ENCODE data around the gene IL15. TPM values are rescaled to one million over a fixed set of nuclear protein-coding genes. Genes with fewer than 3 reads are reported as not detected.

IL15 gene
- total and polyA plus RNA-seq, 2 experiments from 2014 or later, result not detected

- H3K4me1 ChIP-seq (ENCODE audit: low read depth), result no peaks in the 10 kb centered on the region
- H3K27me3 ChIP-seq, result no peaks in the 10 kb centered on the region
- no peak overlapping the region for H3K4me3 ChIP-seq
- H3K36me3 ChIP-seq, result no peaks in the 10 kb centered on the region
- TF ChIP-seq CTCF (IDR thresholded peaks at IDR 0.05; ENCODE audit: low read depth, low read length), result no peak
- H3K27ac ChIP-seq, result no peak overlapping the region
- no peak for DNase-seq (ENCODE audit: low read depth in 1 of 2, low spot score in 1 of 2)
- no peaks in the 10 kb centered on the region for H3K9me3 ChIP-seq (ENCODE audit: low read depth)
These were observed 10.6 kb downstream of the IL15 start for GRCh38 chr4:141646969-141647368.

- H3K9me3 ChIP-seq (ENCODE audit: low read depth), result no peaks in the 10 kb centered on the region
- no peaks in the 10 kb centered on the region for H3K4me1 ChIP-seq (ENCODE audit: low read depth)
- no peaks in the 10 kb centered on the region for H3K36me3 ChIP-seq
- no peak overlapping the region for H3K4me3 ChIP-seq
- H3K27me3 ChIP-seq, result no peaks in the 10 kb centered on the region
- no peak for TF ChIP-seq CTCF (IDR thresholded peaks at IDR 0.05; ENCODE audit: low read depth, low read length)
- DNase-seq (ENCODE audit: low read depth in 1 of 2, low spot score in 1 of 2), result no peak
- H3K27ac ChIP-seq, result no peak overlapping the region
These were observed 11.6 kb downstream of the IL15 start for GRCh38 chr4:141647966-141648365.

- no peak overlapping the region for H3K27ac ChIP-seq
- DNase-seq (ENCODE audit: low read depth in 1 of 2, low spot score in 1 of 2), result peak in 1 of 2 donors; percentile 73
- H3K9me3 ChIP-seq (ENCODE audit: low read depth), result no peaks in the 10 kb centered on the region
- H3K36me3 ChIP-seq, result no peaks in the 10 kb centered on the region
- H3K27me3 ChIP-seq, result no peaks in the 10 kb centered on the region
- no peak for TF ChIP-seq CTCF (IDR thresholded peaks at IDR 0.05; ENCODE audit: low read depth, low read length)
- H3K4me3 ChIP-seq, result no peak overlapping the region
- H3K4me1 ChIP-seq (ENCODE audit: low read depth), result no peaks in the 10 kb centered on the region
These were observed 15.9 kb downstream of the IL15 start for GRCh38 chr4:141652161-141652778.

- H3K4me1 ChIP-seq (ENCODE audit: low read depth), result no peaks in the 10 kb centered on the region
- H3K27ac ChIP-seq, result no peak overlapping the region
- H3K27me3 ChIP-seq, result no peaks in the 10 kb centered on the region
- H3K9me3 ChIP-seq (ENCODE audit: low read depth), result no peaks in the 10 kb centered on the region
- peak; percentile 30 to 88 for DNase-seq (ENCODE audit: low read depth in 1 of 2, low spot score in 1 of 2)
- H3K4me3 ChIP-seq, result no peak overlapping the region
- TF ChIP-seq CTCF (IDR thresholded peaks at IDR 0.05; ENCODE audit: low read depth, low read length), result peak; percentile 75
- no peaks in the 10 kb centered on the region for H3K36me3 ChIP-seq
These were observed 17.7 kb downstream of the IL15 start for GRCh38 chr4:141654098-141654497.

GRCh38 chr4:141656031-141656430, 19.6 kb downstream of the IL15 start:
- Histone ChIP-seq H3K36me3 (no peaks in the 10 kb centered on the region), H3K9me3 (ENCODE audit: low read depth) (no peaks in the 10 kb centered on the region), H3K27me3 (no peaks in the 10 kb centered on the region), H3K27ac (no peak overlapping the region), H3K4me3 (no peak overlapping the region), H3K4me1 (ENCODE audit: low read depth) (no peaks in the 10 kb centered on the region)
- no peak for DNase-seq (ENCODE audit: low read depth in 1 of 2, low spot score in 1 of 2)
- no peak for TF ChIP-seq CTCF (IDR thresholded peaks at IDR 0.05; ENCODE audit: low read depth, low read length)

All from cardiac muscle cell (in vitro differentiated cells and primary cell).